OCI-LY1 (cell line): Measurements from ENCODE around the gene SPACA6.
"Not testable (repeated sequence)": the region's sequence is repeated elsewhere in the genome, so short reads cannot be mapped to it uniquely, and the experiment has no call there.

ENCODE experiments used
- H2AFZ ChIP-seq: fragments of 200-600 bp; sonication (generic), shearing (Covaris generic); 2 replicates; pipeline ENCODE4 v1.6.0; 2014; ENCODE audit warnings: antibody characterized with exemption, mild to moderate bottlenecking, low read length
- H3F3A ChIP-seq: fragments of 200-600 bp; sonication (generic), shearing (Covaris generic); 2 replicates; pipeline ENCODE4 v1.6.0; 2014; ENCODE audit warnings: mild to moderate bottlenecking, antibody characterized with exemption, low read length, moderate library complexity; ENCODE audit not compliant: insufficient read depth
- H3K27ac ChIP-seq: fragments of 200-600 bp; sonication (generic); 2 replicates; pipeline ENCODE4 v1.5.1; 2014; ENCODE audit warnings: low read length, mixed run types, mild to moderate bottlenecking, low read depth; ENCODE audit not compliant: poor library complexity, severe bottlenecking
- H3K27me3 ChIP-seq: fragments of 200-600 bp; sonication (generic); 2 replicates; pipeline ENCODE4 v1.6.0; 2014; ENCODE audit warnings: antibody characterized with exemption, mild to moderate bottlenecking, low read length, moderate library complexity; ENCODE audit not compliant: insufficient read depth
- H3K36me3 ChIP-seq: fragments of 200-600 bp; sonication (generic); 2 replicates; pipeline ENCODE4 v1.6.1; 2014; ENCODE audit warnings: mild to moderate bottlenecking, antibody characterized with exemption, low read length, moderate library complexity, mixed read lengths; ENCODE audit not compliant: insufficient read depth
- H3K4me1 ChIP-seq: fragments of 200-600 bp; sonication (generic); 2 replicates; pipeline ENCODE4 v1.5.1; 2014; ENCODE audit warnings: mild to moderate bottlenecking, low read length, moderate library complexity; ENCODE audit not compliant: insufficient read depth, severe bottlenecking
- H3K4me2 ChIP-seq: fragments of 200-600 bp; sonication (generic), shearing (Covaris generic); 2 replicates; pipeline ENCODE4 v1.6.1; 2014; ENCODE audit warnings: low read length
- H3K4me3 ChIP-seq: fragments of 200-600 bp; sonication (generic); 2 replicates; pipeline ENCODE4 v1.5.1; 2014; ENCODE audit warnings: low read length, low read depth, mild to moderate bottlenecking, mixed read lengths; ENCODE audit not compliant: poor library complexity, severe bottlenecking
- H3K79me2 ChIP-seq: fragments of 200-600 bp; shearing (Covaris generic); 2 replicates; pipeline ENCODE4 v1.6.1; 2016; ENCODE audit warnings: mixed run types, low read length, mixed read lengths; ENCODE audit not compliant: insufficient read depth
- H3K9ac ChIP-seq: fragments of 200-600 bp; sonication (generic), shearing (Covaris generic); 2 replicates; pipeline ENCODE4 v1.6.1; 2014; ENCODE audit warnings: mild to moderate bottlenecking, low read length, mixed read lengths
- H3K9me2 ChIP-seq: fragments of 200-600 bp; sonication (generic), shearing (Covaris generic); 2 replicates; pipeline ENCODE4 v1.6.1; 2014; ENCODE audit warnings: low read depth, mild to moderate bottlenecking, low read length, mixed read lengths
- H3K9me3 ChIP-seq: fragments of 200-600 bp; shearing (Covaris generic); 2 replicates; pipeline ENCODE4 v1.6.1; 2014; ENCODE audit warnings: low read length, mixed read lengths
- H4K20me1 ChIP-seq: fragments of 200-600 bp; sonication (generic), shearing (Covaris generic); 2 replicates; pipeline ENCODE4 v1.6.0; 2016; ENCODE audit warnings: mild to moderate bottlenecking, low read length; ENCODE audit not compliant: insufficient read depth
- EZH2 ChIP-seq: fragments of 200-600 bp; sonication (generic), shearing (Covaris generic); IDR thresholded peaks from 2 replicates; pipeline ENCODE4 v1.8.0; 2017; ENCODE audit warnings: borderline replicate concordance, mixed run types, mild to moderate bottlenecking, antibody characterized with exemption, low read length, moderate library complexity, mixed read lengths
- TF ChIP-seq, protein P1 (sequence below): fragments of 200-600 bp; sonication (generic), shearing (Covaris generic); IDR thresholded peaks from 2 replicates; pipeline ENCODE4 v1.5.1; 2017; ENCODE audit warnings: mild to moderate bottlenecking, antibody characterized with exemption, low read length, moderate library complexity, mixed read lengths

SPACA6 gene, protein sequence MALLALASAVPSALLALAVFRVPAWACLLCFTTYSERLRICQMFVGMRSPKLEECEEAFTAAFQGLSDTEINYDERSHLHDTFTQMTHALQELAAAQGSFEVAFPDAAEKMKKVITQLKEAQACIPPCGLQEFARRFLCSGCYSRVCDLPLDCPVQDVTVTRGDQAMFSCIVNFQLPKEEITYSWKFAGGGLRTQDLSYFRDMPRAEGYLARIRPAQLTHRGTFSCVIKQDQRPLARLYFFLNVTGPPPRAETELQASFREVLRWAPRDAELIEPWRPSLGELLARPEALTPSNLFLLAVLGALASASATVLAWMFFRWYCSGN

DNA sequence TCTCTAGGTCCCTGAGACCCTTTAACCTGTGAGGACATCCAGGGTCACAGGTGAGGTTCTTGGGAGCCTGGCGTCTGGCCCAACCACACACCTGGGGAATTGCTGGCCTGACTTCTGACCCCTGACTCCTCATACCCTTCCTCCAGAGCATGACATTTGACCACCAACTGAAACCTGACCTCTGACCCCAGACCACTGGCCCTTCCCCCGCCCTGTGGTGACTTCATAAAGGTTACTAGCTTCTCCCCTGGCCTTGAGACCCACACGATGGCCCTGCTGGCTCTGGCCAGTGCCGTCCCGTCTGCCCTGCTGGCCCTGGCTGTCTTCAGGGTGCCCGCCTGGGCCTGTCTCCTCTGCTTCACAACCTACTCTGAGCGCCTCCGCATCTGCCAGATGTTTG, at the start of gene SPACA6:
Gene SPACA6 (plus strand): TSS at position 71 of the 400 bp plus-strand sequence. CDS start 197 bp downstream, at position 268.
- H3F3A ChIP-seq = no peaks in the 10 kb centered on the region
- no peak within 1 kb of the TSS for H3K27ac ChIP-seq
- TF ChIP-seq EZH2 = no peak
- TF ChIP-seq, protein P1, sequence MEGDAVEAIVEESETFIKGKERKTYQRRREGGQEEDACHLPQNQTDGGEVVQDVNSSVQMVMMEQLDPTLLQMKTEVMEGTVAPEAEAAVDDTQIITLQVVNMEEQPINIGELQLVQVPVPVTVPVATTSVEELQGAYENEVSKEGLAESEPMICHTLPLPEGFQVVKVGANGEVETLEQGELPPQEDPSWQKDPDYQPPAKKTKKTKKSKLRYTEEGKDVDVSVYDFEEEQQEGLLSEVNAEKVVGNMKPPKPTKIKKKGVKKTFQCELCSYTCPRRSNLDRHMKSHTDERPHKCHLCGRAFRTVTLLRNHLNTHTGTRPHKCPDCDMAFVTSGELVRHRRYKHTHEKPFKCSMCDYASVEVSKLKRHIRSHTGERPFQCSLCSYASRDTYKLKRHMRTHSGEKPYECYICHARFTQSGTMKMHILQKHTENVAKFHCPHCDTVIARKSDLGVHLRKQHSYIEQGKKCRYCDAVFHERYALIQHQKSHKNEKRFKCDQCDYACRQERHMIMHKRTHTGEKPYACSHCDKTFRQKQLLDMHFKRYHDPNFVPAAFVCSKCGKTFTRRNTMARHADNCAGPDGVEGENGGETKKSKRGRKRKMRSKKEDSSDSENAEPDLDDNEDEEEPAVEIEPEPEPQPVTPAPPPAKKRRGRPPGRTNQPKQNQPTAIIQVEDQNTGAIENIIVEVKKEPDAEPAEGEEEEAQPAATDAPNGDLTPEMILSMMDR = no peak
- H3K4me2 ChIP-seq = no peak within 1 kb of the TSS
- H3K4me1 ChIP-seq = peaks cover 17% of the 10 kb centered on the region
- H3K9me3 ChIP-seq = no peaks in the 10 kb centered on the region
- H3K36me3 ChIP-seq = no peaks in the 10 kb centered on the region
- H3K9ac ChIP-seq = no peak within 1 kb of the TSS
- H3K9me2 ChIP-seq = no peaks in the 10 kb centered on the region
- no peak within 1 kb of the TSS for H2AFZ ChIP-seq
- no peaks in the 10 kb centered on the region for H3K27me3 ChIP-seq
- H3K79me2 ChIP-seq = no peaks in the 10 kb centered on the region
- H4K20me1 ChIP-seq = no peaks in the 10 kb centered on the region
- no peak within 1 kb of the TSS for H3K4me3 ChIP-seq

DNA sequence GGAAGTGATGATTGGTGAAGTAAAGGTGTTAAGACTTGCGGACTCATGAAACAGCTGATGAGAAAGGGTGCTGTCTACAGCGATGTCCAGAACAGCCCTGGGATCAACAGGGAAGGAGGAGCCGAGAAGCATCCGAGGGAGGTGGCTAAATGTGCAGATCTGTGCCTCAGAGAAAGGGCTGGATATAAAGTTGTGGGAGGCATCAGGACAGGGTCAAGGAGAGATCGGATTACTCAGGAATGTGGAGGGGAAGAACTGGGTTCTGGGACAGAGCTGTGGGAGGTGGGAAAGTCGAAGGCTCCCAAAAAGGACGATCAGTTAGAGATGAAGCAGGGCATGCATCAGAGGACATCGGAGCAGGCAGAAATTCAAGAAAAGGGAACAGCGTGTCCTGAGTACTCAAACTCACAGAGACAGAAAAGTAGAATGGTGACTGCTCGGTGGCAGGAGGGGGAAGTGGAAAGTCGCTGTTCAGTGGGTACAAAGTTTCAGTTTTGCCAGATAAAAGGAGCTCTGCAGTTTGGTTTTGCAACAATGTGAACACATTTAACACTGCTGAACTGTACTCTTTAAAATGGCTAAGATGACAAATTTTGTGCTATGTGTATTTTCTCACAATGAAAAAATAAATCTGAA, 48.4 kb upstream of the SPACA6 start:
- H3K27me3 ChIP-seq = no peaks in the 10 kb centered on the region
- H2AFZ ChIP-seq = no peak overlapping the region
- H3K79me2 ChIP-seq = no peaks in the 10 kb centered on the region
- H3K9ac ChIP-seq = no peak overlapping the region
- no peaks in the 10 kb centered on the region for H3F3A ChIP-seq
- TF ChIP-seq, protein P1 = no peak
- no peak for TF ChIP-seq EZH2
- no peak overlapping the region for H3K27ac ChIP-seq
- no peaks in the 10 kb centered on the region for H3K9me3 ChIP-seq
- no peak overlapping the region for H3K4me3 ChIP-seq
- no peaks in the 10 kb centered on the region for H3K36me3 ChIP-seq
- no peaks in the 10 kb centered on the region for H3K9me2 ChIP-seq
- H3K4me1 ChIP-seq = no peaks in the 10 kb centered on the region
- H4K20me1 ChIP-seq = no peaks in the 10 kb centered on the region
- H3K4me2 ChIP-seq = no peak overlapping the region

DNA sequence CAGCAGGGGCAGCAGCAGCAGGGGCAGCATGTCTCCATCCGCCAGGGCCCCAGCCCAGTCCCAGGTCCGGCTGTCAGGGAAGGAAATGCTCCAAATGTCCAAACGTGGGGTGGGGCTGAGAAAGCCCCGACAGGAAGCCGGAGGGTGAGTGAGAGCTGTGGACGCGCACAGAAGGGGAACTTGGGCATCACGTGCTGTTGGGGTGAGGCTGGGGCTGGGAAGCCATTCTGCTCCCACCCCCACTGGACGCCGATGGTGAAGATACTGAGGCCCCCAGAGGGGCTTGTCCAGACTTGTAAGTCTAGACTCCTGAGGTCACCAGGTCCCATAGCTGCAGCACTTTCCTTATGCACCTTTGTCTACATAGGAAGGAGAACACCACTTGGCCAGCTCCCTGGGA, 46.4 kb upstream of the SPACA6 start, which contains the start of gene SIGLEC14:
Gene SIGLEC14 (minus strand): TSS at position 96 of the 400 bp plus-strand sequence. CDS start 66 bp downstream, at position 30.
- H3K27ac ChIP-seq, H3K4me3 ChIP-seq, H3K4me1 ChIP-seq, H3K9ac ChIP-seq, H3K9me3 ChIP-seq, H3K27me3 ChIP-seq, H3K9me2 ChIP-seq, H4K20me1 ChIP-seq, H3K79me2 ChIP-seq, H3F3A ChIP-seq, H3K36me3 ChIP-seq, H2AFZ ChIP-seq, H3K4me2 ChIP-seq: not testable (repeated sequence)
